Fibroblast of villous mesenchyme (primary cell): ENCODE results near the gene TDRD7. TPM values are rescaled to one million over a fixed set of nuclear protein-coding genes. Genes with fewer than 3 reads are reported as not detected.

ENCODE experiments used
- DNase-seq: peaks from one replicate; pipeline ENCODE4 v3.0.0-alpha.2; 2010; ENCODE audit warnings: low read depth
- H3K4me3 ChIP-seq: 2 replicates; pipeline ENCODE4 v1.5.1; 2011; ENCODE audit warnings: low read depth, mild to moderate bottlenecking, low read length
- total RNA-seq: library from RNA; depleted of rRNA; stranded (reverse); fragments of >200 nt; gene quantifications from 2 replicates; pipeline ENCODE4 v1.2.3, GENCODE V29; 2012
- TF ChIP-seq, protein P1 (sequence below): IDR thresholded peaks from 2 replicates; pipeline ENCODE4 v1.5.1; 2012; ENCODE audit warnings: low read depth, mild to moderate bottlenecking, low read length; ENCODE audit not compliant: insufficient read depth

The TDRD7 gene
- total RNA-seq, 1 donor = 11.7 TPM

DNA sequence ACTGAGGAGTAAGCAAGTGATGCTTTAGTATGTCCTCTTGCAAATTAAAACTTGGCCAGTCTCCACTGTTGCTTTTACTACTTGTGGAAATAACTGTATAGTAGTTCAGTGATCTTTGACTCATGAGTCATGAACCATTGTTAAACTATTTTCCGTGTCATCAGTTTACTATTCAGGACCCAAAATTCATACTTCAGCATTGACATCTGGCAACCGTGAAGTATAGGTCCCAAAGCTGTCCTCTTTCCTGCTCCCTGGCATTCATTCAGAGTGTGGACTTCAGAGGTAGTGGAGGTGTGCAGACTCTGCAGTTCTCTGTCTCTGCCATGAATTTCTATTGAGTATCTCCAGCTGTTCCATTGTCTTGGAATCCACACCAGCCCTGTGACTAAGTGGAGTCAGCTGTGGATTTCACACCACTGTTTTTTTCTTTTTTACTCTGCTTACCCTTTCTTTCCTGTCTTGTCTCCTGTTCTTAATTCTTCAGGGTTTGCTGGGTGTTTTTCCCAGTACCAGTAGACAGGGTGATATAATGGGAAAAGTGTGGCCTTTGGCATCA lies 7.5 kb downstream of the TDRD7 start:
- H3K4me3 ChIP-seq = no peak overlapping the region
- TF ChIP-seq, protein P1, sequence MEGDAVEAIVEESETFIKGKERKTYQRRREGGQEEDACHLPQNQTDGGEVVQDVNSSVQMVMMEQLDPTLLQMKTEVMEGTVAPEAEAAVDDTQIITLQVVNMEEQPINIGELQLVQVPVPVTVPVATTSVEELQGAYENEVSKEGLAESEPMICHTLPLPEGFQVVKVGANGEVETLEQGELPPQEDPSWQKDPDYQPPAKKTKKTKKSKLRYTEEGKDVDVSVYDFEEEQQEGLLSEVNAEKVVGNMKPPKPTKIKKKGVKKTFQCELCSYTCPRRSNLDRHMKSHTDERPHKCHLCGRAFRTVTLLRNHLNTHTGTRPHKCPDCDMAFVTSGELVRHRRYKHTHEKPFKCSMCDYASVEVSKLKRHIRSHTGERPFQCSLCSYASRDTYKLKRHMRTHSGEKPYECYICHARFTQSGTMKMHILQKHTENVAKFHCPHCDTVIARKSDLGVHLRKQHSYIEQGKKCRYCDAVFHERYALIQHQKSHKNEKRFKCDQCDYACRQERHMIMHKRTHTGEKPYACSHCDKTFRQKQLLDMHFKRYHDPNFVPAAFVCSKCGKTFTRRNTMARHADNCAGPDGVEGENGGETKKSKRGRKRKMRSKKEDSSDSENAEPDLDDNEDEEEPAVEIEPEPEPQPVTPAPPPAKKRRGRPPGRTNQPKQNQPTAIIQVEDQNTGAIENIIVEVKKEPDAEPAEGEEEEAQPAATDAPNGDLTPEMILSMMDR = no peak
- peak; percentile 53 for DNase-seq

DNA sequence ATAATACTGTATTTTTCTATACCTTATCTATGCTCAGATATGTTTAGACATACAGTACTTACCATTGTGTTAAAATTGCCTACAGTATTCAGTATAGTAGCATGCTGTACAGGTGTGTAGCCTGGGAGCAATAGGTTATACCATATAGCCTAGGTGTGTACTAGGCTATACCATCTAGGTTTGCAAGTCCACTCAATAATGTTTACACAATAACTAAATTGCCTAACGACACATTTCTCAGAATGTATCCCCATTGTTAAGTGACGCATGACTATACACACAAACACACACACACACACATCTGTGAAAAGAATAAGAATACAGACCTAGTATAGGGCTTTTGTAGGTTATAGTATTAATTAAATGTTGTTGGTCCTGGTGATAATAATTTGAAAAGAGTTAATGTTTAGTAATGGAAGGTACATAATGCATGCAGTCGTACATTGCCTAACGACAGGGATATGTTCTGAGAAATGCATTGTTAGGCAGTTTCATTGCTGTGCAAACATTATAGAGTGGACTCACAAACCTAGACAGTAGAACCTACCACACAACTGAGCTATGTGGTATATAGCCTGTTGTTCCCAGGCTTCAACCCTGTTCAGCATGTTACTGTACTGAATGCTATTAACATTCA lies 13.6 kb downstream of the TDRD7 start:
- H3K4me3 ChIP-seq = no peak overlapping the region
- TF ChIP-seq, protein P1 = no peak

DNA sequence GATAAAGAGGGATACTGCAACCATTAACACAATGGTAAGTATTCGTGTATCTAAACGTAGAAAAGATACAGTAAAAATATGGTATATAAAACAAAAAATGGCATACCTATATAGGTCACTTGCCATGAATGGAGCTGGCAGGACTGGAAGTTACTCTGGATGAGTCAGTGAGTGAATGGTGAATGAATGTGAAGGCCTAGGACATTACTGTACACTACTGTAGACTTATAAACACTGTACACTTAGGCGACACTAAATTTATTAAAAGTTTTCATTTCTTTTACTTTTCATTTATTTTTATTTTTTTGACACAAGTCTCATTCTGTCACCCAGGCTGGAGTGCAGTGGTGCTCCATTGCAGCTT lies 14.1 kb downstream of the TDRD7 start:
- no peak for DNase-seq
- TF ChIP-seq, protein P1 = no peak

More for the DNA sequence above, 13.6 kb downstream of the TDRD7 start:
- no peak for DNase-seq

DNA sequence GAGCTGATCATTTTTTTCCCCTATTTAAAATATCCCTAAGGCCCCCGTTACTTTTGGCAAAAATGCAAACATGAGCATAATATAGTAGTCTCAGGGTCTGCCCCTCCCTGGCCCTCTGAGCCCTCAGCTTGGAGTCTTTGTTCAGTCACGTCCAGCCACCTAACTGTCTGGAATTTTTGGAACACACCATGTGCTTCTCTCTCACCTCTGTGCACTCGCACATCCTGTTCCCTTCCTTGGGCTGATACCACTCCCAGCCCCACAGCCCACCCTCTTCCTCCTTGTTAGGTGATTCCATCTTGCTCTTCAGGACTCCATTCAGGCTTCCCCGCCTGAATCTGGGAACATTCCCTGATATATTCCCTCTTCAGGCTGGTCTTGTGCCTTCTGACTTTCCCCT lies 16.0 kb downstream of the TDRD7 start:
- TF ChIP-seq, protein P1 = no peak
- H3K4me3 ChIP-seq = no peak overlapping the region
- no peak for DNase-seq

More for the DNA sequence above, 14.1 kb downstream of the TDRD7 start:
- H3K4me3 ChIP-seq = no peak overlapping the region

DNA sequence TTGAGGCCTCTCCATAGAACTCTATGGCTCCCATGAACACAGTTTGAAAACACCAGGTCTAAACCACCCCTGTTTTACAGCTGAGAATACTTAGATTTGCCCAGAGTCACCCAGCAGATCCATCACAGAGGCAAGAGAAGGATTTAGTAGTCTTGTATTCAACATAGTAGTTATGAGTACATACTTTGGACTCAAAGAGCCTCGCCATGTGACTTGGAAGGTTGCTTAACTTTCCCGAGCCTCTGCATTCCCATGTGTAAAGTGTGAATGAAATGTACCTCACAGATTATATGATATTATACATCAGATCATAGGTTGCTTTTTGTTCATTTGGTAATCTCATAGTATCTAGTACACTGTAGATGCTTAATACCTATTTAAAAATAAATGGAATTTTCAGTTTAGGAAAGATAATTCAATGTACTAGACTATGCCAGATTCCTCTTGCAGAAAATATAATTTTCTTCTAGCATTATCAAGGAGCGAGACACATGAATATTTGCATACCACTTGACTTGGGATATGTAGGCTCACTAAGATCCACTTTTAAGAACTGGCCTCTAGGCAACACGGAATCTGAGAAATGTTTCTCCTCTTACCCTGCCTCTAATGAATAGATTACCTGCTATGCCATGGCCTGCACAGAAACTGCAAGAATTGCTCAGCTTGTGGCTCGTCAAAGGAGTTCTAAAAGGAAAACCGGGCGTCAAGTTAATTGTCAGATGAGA lies 18.6 kb downstream of the TDRD7 start:
- H3K4me3 ChIP-seq = no peak overlapping the region
- DNase-seq = no peak

DNA sequence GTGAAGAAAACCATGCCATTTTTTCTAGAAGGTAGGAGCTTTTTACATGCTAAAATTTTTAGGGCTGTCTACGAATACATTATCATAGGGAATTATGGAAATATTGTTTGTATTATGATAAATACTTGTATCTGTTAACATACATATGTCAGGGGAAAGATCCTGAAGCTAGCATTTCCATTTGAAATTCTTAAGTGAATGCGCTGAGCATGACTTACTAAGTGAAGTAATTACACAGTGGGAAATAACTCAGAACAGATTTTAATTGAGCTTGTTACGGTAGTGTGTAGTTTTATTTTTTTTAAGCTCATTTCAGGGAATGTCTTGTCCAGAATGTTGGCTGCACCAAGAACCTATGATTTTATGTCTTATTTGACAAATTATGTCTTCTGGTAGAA lies 19.1 kb downstream of the TDRD7 start:
- DNase-seq = no peak
- H3K4me3 ChIP-seq = no peak overlapping the region
- TF ChIP-seq, protein P1 = no peak

More for the DNA sequence above, 18.6 kb downstream of the TDRD7 start:
- TF ChIP-seq, protein P1 = no peak
